Ishikawa (cell line): ENCODE results near the gene FAM120B.

Experiments
- CEBPB ChIP-seq: IDR thresholded peaks from 2 replicates; pipeline ENCODE4 v1.6.1; 2012
- CREB1 ChIP-seq: IDR thresholded peaks from 2 replicates; pipeline ENCODE4 v1.6.1; 2012; ENCODE audit warnings: low read depth
- EGR1 ChIP-seq: IDR thresholded peaks from 2 replicates; pipeline ENCODE4 v1.6.1; 2012
- EP300 ChIP-seq: IDR thresholded peaks from 2 replicates; pipeline ENCODE4 v1.6.1; 2012; ENCODE audit warnings: borderline replicate concordance
- MAX ChIP-seq: IDR thresholded peaks from 2 replicates; pipeline ENCODE4 v1.6.1; 2012
- NFIC ChIP-seq: IDR thresholded peaks from 2 replicates; pipeline ENCODE4 v1.6.1; 2012
- RAD21 ChIP-seq: IDR thresholded peaks from 2 replicates; pipeline ENCODE4 v1.6.1; 2012; ENCODE audit warnings: low read depth
- REST ChIP-seq: IDR thresholded peaks from 2 replicates; pipeline ENCODE4 v1.6.1; 2012; ENCODE audit warnings: low read depth, mild to moderate bottlenecking
- TAF1 ChIP-seq: IDR thresholded peaks from 2 replicates; pipeline ENCODE4 v1.6.1; 2012; ENCODE audit warnings: low read depth, mild to moderate bottlenecking
- TCF12 ChIP-seq: IDR thresholded peaks from 2 replicates; pipeline ENCODE4 v1.6.1; 2012; ENCODE audit warnings: low read depth
- TEAD4 ChIP-seq: IDR thresholded peaks from 2 replicates; pipeline ENCODE4 v1.6.1; 2012
- YY1 ChIP-seq: IDR thresholded peaks from 2 replicates; pipeline ENCODE4 v1.6.1; 2012; ENCODE audit warnings: low read depth
- ZBTB7A ChIP-seq: IDR thresholded peaks from 2 replicates; pipeline ENCODE4 v1.6.1; 2012; ENCODE audit warnings: low read depth

DNA sequence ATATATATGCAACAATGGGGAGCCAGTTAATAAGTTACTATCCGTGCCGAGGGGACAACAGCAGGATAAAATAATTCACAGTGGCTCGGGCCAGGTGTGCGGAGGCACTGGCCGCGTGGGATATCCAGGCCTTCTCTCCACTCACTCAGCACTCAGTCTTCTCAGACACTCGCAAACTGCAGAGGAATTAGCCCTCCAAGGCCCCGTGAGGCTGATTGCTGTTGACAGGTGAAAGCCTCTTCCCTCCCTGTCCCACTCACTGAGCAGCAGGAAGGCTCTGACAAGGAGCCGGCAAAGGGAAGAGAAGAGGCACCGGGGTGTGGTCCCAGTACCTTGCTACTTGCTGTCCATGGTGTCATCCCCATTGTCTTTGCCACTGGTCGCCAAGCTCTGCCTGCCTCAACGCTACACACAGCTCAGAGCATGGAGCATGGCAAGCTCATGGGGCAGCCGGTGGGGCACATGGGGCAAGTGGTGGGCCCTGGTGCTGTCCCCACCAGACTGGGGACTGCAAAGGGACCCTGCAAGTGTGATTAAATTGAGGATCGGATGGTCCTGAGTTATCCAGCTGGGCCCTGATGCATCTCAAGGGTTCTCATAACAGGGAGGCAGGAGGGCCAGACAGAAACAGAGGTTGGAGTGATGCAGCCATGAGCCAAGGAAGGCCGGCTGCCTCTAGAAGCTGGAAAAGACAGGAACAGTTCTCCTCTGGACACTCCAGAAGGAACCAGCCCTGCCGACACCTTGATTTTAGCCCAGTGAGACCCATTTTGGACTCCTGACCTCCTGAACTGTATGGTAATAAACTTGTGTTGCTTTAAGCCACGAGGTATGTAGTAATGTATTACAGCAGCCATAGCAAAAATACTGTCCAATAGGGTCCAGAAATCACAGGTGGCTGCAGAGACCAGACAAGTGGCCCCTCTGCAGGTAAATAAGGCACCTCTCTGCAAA lies 126.9 kb downstream of the FAM120B start:
- no peak for TF ChIP-seq TAF1
- no peak for TF ChIP-seq REST
- TF ChIP-seq MAX, result no peak
- TF ChIP-seq EGR1, result no peak
- no peak for TF ChIP-seq EP300
- TF ChIP-seq NFIC, result no peak
- no peak for TF ChIP-seq TCF12
- TF ChIP-seq TEAD4, result no peak
- no peak for TF ChIP-seq ZBTB7A
- TF ChIP-seq CEBPB, result no peak
- no peak for TF ChIP-seq RAD21
- no peak for TF ChIP-seq CREB1
- TF ChIP-seq YY1, result no peak
